Mucosa of stomach (tissue), 1 donor: ENCODE results near the gene ZKSCAN7.

ENCODE experiments used
- H3K27me3 ChIP-seq: one replicate; pipeline ENCODE4 v1.7.0; 2013; ENCODE audit warnings: mild to moderate bottlenecking, low read length; ENCODE audit not compliant: control insufficient read depth, insufficient read depth
- H3K36me3 ChIP-seq: one replicate; pipeline ENCODE4 v1.7.0; 2013; ENCODE audit warnings: low read length; ENCODE audit not compliant: control insufficient read depth, insufficient read depth
- H3K4me1 ChIP-seq: one replicate; pipeline ENCODE4 v1.7.0; 2013; ENCODE audit warnings: mild to moderate bottlenecking, low read length; ENCODE audit not compliant: control insufficient read depth, insufficient read depth
- H3K4me3 ChIP-seq: one replicate; pipeline ENCODE4 v1.7.0; 2013; ENCODE audit warnings: low read length
- H3K9ac ChIP-seq: one replicate; pipeline ENCODE4 v1.7.0; 2013; ENCODE audit warnings: mild to moderate bottlenecking, low read length, moderate library complexity
- H3K9me3 ChIP-seq: one replicate; pipeline ENCODE4 v1.7.0; 2013; ENCODE audit warnings: mild to moderate bottlenecking, low read length, moderate library complexity; ENCODE audit not compliant: control insufficient read depth
- donor health status: Pancreatic carcinoma.

ZKSCAN7 gene

GRCh38 chr3:44554626-44555592, at the start of gene ZKSCAN7:
Gene ZKSCAN7 (plus strand): TSS chr3:44555193. CDS start chr3:44557048, 1,855 bp downstream.
- Histone ChIP-seq H3K9ac (peak within 1 kb of the TSS; percentile 61), H3K4me3 (peak within 1 kb of the TSS; percentile 78), H3K27me3 (peaks cover 12% of the 10 kb centered on the region), H3K4me1 (peaks cover 6% of the 10 kb centered on the region), H3K36me3 (no peaks in the 10 kb centered on the region), H3K9me3 (no peaks in the 10 kb centered on the region)

- Histone ChIP-seq H3K4me1 (peaks cover 10% of the 10 kb centered on the region), H3K9ac (no peak overlapping the region), H3K4me3 (no peak overlapping the region), H3K27me3 (no peaks in the 10 kb centered on the region), H3K9me3 (no peaks in the 10 kb centered on the region), H3K36me3 (no peaks in the 10 kb centered on the region)
Observed at GRCh38 chr3:44506556-44506955, 48.4 kb upstream of the ZKSCAN7 start.

GRCh38 chr3:44506961-44507360, 48.0 kb upstream of the ZKSCAN7 start:
- no peaks in the 10 kb centered on the region for H3K27me3 ChIP-seq
- no peaks in the 10 kb centered on the region for H3K9me3 ChIP-seq
- no peak overlapping the region for H3K4me3 ChIP-seq
- peaks cover 12% of the 10 kb centered on the region for H3K4me1 ChIP-seq
- H3K9ac ChIP-seq = no peak overlapping the region
- no peaks in the 10 kb centered on the region for H3K36me3 ChIP-seq

GRCh38 chr3:44509393-44509921, 45.5 kb upstream of the ZKSCAN7 start:
- H3K9ac ChIP-seq = peak overlapping the region; percentile 91
- no peaks in the 10 kb centered on the region for H3K36me3 ChIP-seq

GRCh38 chr3:44510000-44510368, 45.0 kb upstream of the ZKSCAN7 start:
- peak overlapping the region; percentile 91 for H3K9ac ChIP-seq
- H3K4me1 ChIP-seq = peaks cover 12% of the 10 kb centered on the region
- peak overlapping the region; percentile 69 for H3K4me3 ChIP-seq
- H3K36me3 ChIP-seq = no peaks in the 10 kb centered on the region
- H3K9me3 ChIP-seq = no peaks in the 10 kb centered on the region
- no peaks in the 10 kb centered on the region for H3K27me3 ChIP-seq

More at GRCh38 chr3:44509393-44509921, 45.5 kb upstream of the ZKSCAN7 start:
- Histone ChIP-seq H3K27me3 (no peaks in the 10 kb centered on the region), H3K9me3 (no peaks in the 10 kb centered on the region), H3K4me1 (peaks cover 12% of the 10 kb centered on the region), H3K4me3 (peak overlapping the region; percentile 69)

GRCh38 chr3:44511238-44511566, 43.8 kb upstream of the ZKSCAN7 start:
- Histone ChIP-seq H3K4me1 (peaks cover 12% of the 10 kb centered on the region), H3K9ac (peak overlapping the region; percentile 91), H3K4me3 (peak overlapping the region; percentile 48), H3K27me3 (no peaks in the 10 kb centered on the region), H3K9me3 (no peaks in the 10 kb centered on the region), H3K36me3 (no peaks in the 10 kb centered on the region)

GRCh38 chr3:44513513-44513912, 41.5 kb upstream of the ZKSCAN7 start:
- H3K9me3 ChIP-seq = no peaks in the 10 kb centered on the region
- no peaks in the 10 kb centered on the region for H3K27me3 ChIP-seq
- no peak overlapping the region for H3K4me3 ChIP-seq
- peaks cover 12% of the 10 kb centered on the region for H3K4me1 ChIP-seq
- H3K36me3 ChIP-seq = no peaks in the 10 kb centered on the region
- no peak overlapping the region for H3K9ac ChIP-seq

- H3K4me1 ChIP-seq = peaks cover 5% of the 10 kb centered on the region
- no peaks in the 10 kb centered on the region for H3K36me3 ChIP-seq
- no peak overlapping the region for H3K9ac ChIP-seq
- no peaks in the 10 kb centered on the region for H3K9me3 ChIP-seq
- H3K27me3 ChIP-seq = peaks cover 7% of the 10 kb centered on the region
- H3K4me3 ChIP-seq = no peak overlapping the region
Observed at GRCh38 chr3:44516230-44516629, 38.8 kb upstream of the ZKSCAN7 start.

- no peak overlapping the region for H3K4me3 ChIP-seq
- H3K4me1 ChIP-seq = no peaks in the 10 kb centered on the region
- H3K9me3 ChIP-seq = no peaks in the 10 kb centered on the region
- H3K9ac ChIP-seq = no peak overlapping the region
- H3K27me3 ChIP-seq = peaks cover 9% of the 10 kb centered on the region
- no peaks in the 10 kb centered on the region for H3K36me3 ChIP-seq
Observed at GRCh38 chr3:44518782-44519156, 36.2 kb upstream of the ZKSCAN7 start.

GRCh38 chr3:44521721-44522120, 33.3 kb upstream of the ZKSCAN7 start:
- H3K9me3 ChIP-seq = no peaks in the 10 kb centered on the region
- peaks cover 9% of the 10 kb centered on the region for H3K27me3 ChIP-seq
- no peaks in the 10 kb centered on the region for H3K36me3 ChIP-seq
- no peak overlapping the region for H3K9ac ChIP-seq
- no peaks in the 10 kb centered on the region for H3K4me1 ChIP-seq
- H3K4me3 ChIP-seq = no peak overlapping the region

- H3K36me3 ChIP-seq = no peaks in the 10 kb centered on the region
- H3K27me3 ChIP-seq = peaks cover 9% of the 10 kb centered on the region
- H3K9me3 ChIP-seq = no peaks in the 10 kb centered on the region
- no peak overlapping the region for H3K9ac ChIP-seq
- H3K4me1 ChIP-seq = no peaks in the 10 kb centered on the region
- H3K4me3 ChIP-seq = no peak overlapping the region
Observed at GRCh38 chr3:44522494-44522933, 32.5 kb upstream of the ZKSCAN7 start.

GRCh38 chr3:44525060-44525459, 29.9 kb upstream of the ZKSCAN7 start:
- Histone ChIP-seq H3K9ac (no peak overlapping the region), H3K4me3 (no peak overlapping the region), H3K27me3 (peaks cover 9% of the 10 kb centered on the region), H3K4me1 (no peaks in the 10 kb centered on the region), H3K36me3 (no peaks in the 10 kb centered on the region), H3K9me3 (no peaks in the 10 kb centered on the region)
